Measurements from ENCODE around the gene FHOD3.

FHOD3 gene

GRCh38 chr18:36448384-36449290 is 151.1 kb downstream of the FHOD3 start:
- no peak overlapping the region for H3K4me3 ChIP-seq (ENCODE audit: low read depth, low read length)
- no peak for TF ChIP-seq CTCF (IDR thresholded peaks at IDR 0.05; ENCODE audit: insufficient read depth, low read depth, low read length, missing control alignments)
- no peak for DNase-seq (ENCODE audit: low read depth)

GRCh38 chr18:36449451-36449850 is 151.9 kb downstream of the FHOD3 start:
- H3K4me3 ChIP-seq (ENCODE audit: low read depth, low read length) = no peak overlapping the region

GRCh38 chr18:36450264-36450663 is 152.8 kb downstream of the FHOD3 start:
- no peak overlapping the region for H3K4me3 ChIP-seq (ENCODE audit: low read depth, low read length)
- no peak for DNase-seq (ENCODE audit: low read depth)
- no peak for TF ChIP-seq CTCF (IDR thresholded peaks at IDR 0.05; ENCODE audit: insufficient read depth, low read depth, low read length, missing control alignments)

More at GRCh38 chr18:36449451-36449850, 151.9 kb downstream of the FHOD3 start:
- DNase-seq (ENCODE audit: low read depth) = no peak
- no peak for TF ChIP-seq CTCF (IDR thresholded peaks at IDR 0.05; ENCODE audit: insufficient read depth, low read depth, low read length, missing control alignments)

- H3K4me3 ChIP-seq (ENCODE audit: low read depth, low read length) = no peak overlapping the region
- TF ChIP-seq CTCF (IDR thresholded peaks at IDR 0.05; ENCODE audit: insufficient read depth, low read depth, low read length, missing control alignments) = no peak
- no peak for DNase-seq (ENCODE audit: low read depth)
Measured at GRCh38 chr18:36451454-36452251, 154.1 kb downstream of the FHOD3 start.

GRCh38 chr18:36454245-36454644 is 156.7 kb downstream of the FHOD3 start:
- H3K4me3 ChIP-seq (ENCODE audit: low read depth, low read length) = no peak overlapping the region
- no peak for DNase-seq (ENCODE audit: low read depth)
- TF ChIP-seq CTCF (IDR thresholded peaks at IDR 0.05; ENCODE audit: insufficient read depth, low read depth, low read length, missing control alignments) = no peak

GRCh38 chr18:36454848-36455458 is 157.4 kb downstream of the FHOD3 start:
- H3K4me3 ChIP-seq (ENCODE audit: low read depth, low read length) = no peak overlapping the region
- DNase-seq (ENCODE audit: low read depth) = no peak
- no peak for TF ChIP-seq CTCF (IDR thresholded peaks at IDR 0.05; ENCODE audit: insufficient read depth, low read depth, low read length, missing control alignments)
